H1 (cell line): Measurements from ENCODE around the gene OBSCN. TPM values are rescaled to one million over a fixed set of nuclear protein-coding genes. Genes with fewer than 3 reads are reported as not detected.

Source experiments
- CTCF ChIA-PET: fragments of 300-600 bp; sonication (Branson Sonifier 250); formaldehyde crosslinking; loops from one replicate; lab custom pipeline; 2021; ENCODE audit not compliant: partially characterized antibody; lab: Charles Lee
- POLR2A ChIA-PET: fragments of 300-600 bp; sonication (Branson Sonifier 250); formaldehyde crosslinking; loops from one replicate; lab custom pipeline; 2021; ENCODE audit warnings: inconsistent platforms; ENCODE audit not compliant: partially characterized antibody; lab: Charles Lee
- DNase-seq, 2 experiments: peaks; one replicate each; pipeline versions ENCODE4 v3.0.0 to v3.0.0-alpha.2; 2010 to 2022; ENCODE audit warnings: low spot score in 2 of 2, low read depth in 1 of 2, mixed read lengths in 1 of 2
- FAIRE-seq: peaks from 2 replicates; lab custom pipeline; 2011; peaks lifted over from hg19 to GRCh38; lab: Jason Lieb, UNC
- H2AFZ ChIP-seq: 2 replicates; pipeline ENCODE4 v1.8.1; 2012; ENCODE audit warnings: low read length, inconsistent platforms
- H2AK5ac ChIP-seq: 2 replicates; pipeline ENCODE4 v1.6.1; 2013; ENCODE audit warnings: low read depth, low read length
- H2BK120ac ChIP-seq: replicated peaks from 2 replicates; pipeline ENCODE3; 2013; ENCODE audit warnings: low read depth, low read length, inconsistent platforms
- H2BK12ac ChIP-seq: 2 replicates; pipeline ENCODE4 v1.6.1; 2013; ENCODE audit warnings: low read depth, low read length
- H2BK15ac ChIP-seq: 2 replicates; pipeline ENCODE4 v1.6.1; 2013; ENCODE audit warnings: low read length
- H2BK20ac ChIP-seq: 2 replicates; pipeline ENCODE4 v1.6.1; 2013; ENCODE audit warnings: low read length
- H2BK5ac ChIP-seq: 2 replicates; pipeline ENCODE4 v1.6.1; 2013; ENCODE audit warnings: low read depth, low read length
- H3K14ac ChIP-seq: 2 replicates; pipeline ENCODE4 v1.6.1; 2013; ENCODE audit warnings: inconsistent platforms; ENCODE audit not compliant: insufficient read length
- H3K18ac ChIP-seq: 2 replicates; pipeline ENCODE4 v1.6.1; 2013; ENCODE audit warnings: low read length; ENCODE audit errors: extremely low read depth
- H3K23ac ChIP-seq: 2 replicates; pipeline ENCODE4 v1.6.1; 2013; ENCODE audit warnings: inconsistent platforms; ENCODE audit not compliant: insufficient read length
- H3K23me2 ChIP-seq: 2 replicates; pipeline ENCODE4 v1.6.1; 2013; ENCODE audit warnings: low read depth, low read length
- H3K27ac ChIP-seq: 2 replicates; pipeline ENCODE4 v1.6.1; 2011; ENCODE audit warnings: low read depth, low read length, inconsistent platforms
- H3K27me3 ChIP-seq, 4 experiments: replicated peaks in 1 of 4; 1 replicate in 1 of 4; 2 replicates in 3 of 4; pipeline versions ENCODE4 v1.6.1 to v1.8.1; 2011 to 2013; ENCODE audit warnings: low read length in 3 of 4, mild to moderate bottlenecking in 3 of 4, inconsistent platforms in 2 of 4, mixed read lengths in 2 of 4, moderate library complexity in 1 of 4; ENCODE audit not compliant: control insufficient read depth in 3 of 4, insufficient read depth in 3 of 4; ENCODE audit errors: extremely low read depth in 1 of 4
- H3K36me3 ChIP-seq, 4 experiments: 2 replicates each; pipeline versions ENCODE4 v1.6.1 to v1.8.1; 2011 to 2013; ENCODE audit warnings: mild to moderate bottlenecking in 4 of 4, low read length in 3 of 4, moderate library complexity in 2 of 4, control low read depth in 1 of 4, inconsistent platforms in 1 of 4; ENCODE audit not compliant: insufficient read depth in 4 of 4, control insufficient read depth in 2 of 4
- H3K4ac ChIP-seq: replicated peaks from 2 replicates; pipeline ENCODE3; 2013; ENCODE audit warnings: low read length, low read depth, mixed read lengths, inconsistent platforms; ENCODE audit not compliant: insufficient read length
- H3K4me1 ChIP-seq, 4 experiments: replicated peaks in 1 of 4; 1 replicate in 1 of 4; 2 replicates in 3 of 4; pipeline versions ENCODE4 v1.6.1 to v1.8.1; 2011 to 2013; ENCODE audit warnings: low read length in 3 of 4, inconsistent platforms in 2 of 4, mixed read lengths in 1 of 4; ENCODE audit not compliant: insufficient read depth in 4 of 4, control insufficient read depth in 3 of 4
- H3K4me2 ChIP-seq, 2 experiments: 2 replicates each; pipeline versions ENCODE4 v1.6.1 to v1.8.1; 2011 to 2013; ENCODE audit warnings: low read depth in 2 of 2, low read length in 2 of 2, control low read depth in 1 of 2, inconsistent platforms in 1 of 2, mild to moderate bottlenecking in 1 of 2; ENCODE audit not compliant: insufficient read depth in 1 of 2
- H3K4me3 ChIP-seq, 4 experiments: fragments of 200-600, 300-600 bp in 1 of 4; sonication (generic), shearing (Covaris generic), sonication (Bioruptor Twin) in 1 of 4; 2 replicates each; pipeline versions ENCODE4 v1.5.1 to v1.8.1; 2011 to 2016; ENCODE audit warnings: low read length in 4 of 4, low read depth in 3 of 4, control low read depth in 2 of 4, inconsistent platforms in 2 of 4, mild to moderate bottlenecking in 2 of 4, mixed read lengths in 1 of 4, moderate library complexity in 1 of 4; ENCODE audit not compliant: insufficient read depth in 2 of 4; ENCODE audit errors: extremely low read depth in 1 of 4
- H3K56ac ChIP-seq: replicated peaks from 2 replicates; pipeline ENCODE3; 2013; ENCODE audit warnings: low read depth, mild to moderate bottlenecking, mixed read lengths, low read length, inconsistent platforms; ENCODE audit not compliant: insufficient read length
- H3K79me1 ChIP-seq: 2 replicates; pipeline ENCODE4 v1.6.1; 2013; ENCODE audit warnings: low read depth, low read length, control low read depth
- H3K79me2 ChIP-seq, 2 experiments: 2 replicates each; pipeline versions ENCODE4 v1.6.1 to v1.8.1; 2012 to 2013; ENCODE audit warnings: low read length in 2 of 2, mild to moderate bottlenecking in 2 of 2, inconsistent platforms in 1 of 2; ENCODE audit not compliant: insufficient read depth in 2 of 2, control insufficient read depth in 1 of 2
- H3K9ac ChIP-seq, 4 experiments: replicated peaks in 1 of 4; 1 replicate in 1 of 4; 2 replicates in 3 of 4; pipeline versions ENCODE4 v1.6.1 to v1.8.1; 2011 to 2013; ENCODE audit warnings: low read depth in 3 of 4, low read length in 3 of 4, control low read depth in 2 of 4, mild to moderate bottlenecking in 2 of 4, moderate library complexity in 2 of 4, inconsistent platforms in 1 of 4; ENCODE audit errors: extremely low read depth in 1 of 4
- H3K9me3 ChIP-seq, 2 experiments: 2 replicates each; pipeline versions ENCODE4 v1.6.1 to v1.8.1; 2012 to 2013; ENCODE audit warnings: mild to moderate bottlenecking in 2 of 2, moderate library complexity in 2 of 2, control low read depth in 1 of 2, inconsistent platforms in 1 of 2, low read depth in 1 of 2, low read length in 1 of 2, mixed read lengths in 1 of 2; ENCODE audit not compliant: insufficient read depth in 2 of 2
- H4K20me1 ChIP-seq, 2 experiments: replicated peaks in 1 of 2; 2 replicates each; pipeline versions ENCODE3 to v1.8.1; 2011 to 2013; ENCODE audit warnings: inconsistent platforms in 2 of 2, low read length in 2 of 2, mild to moderate bottlenecking in 1 of 2; ENCODE audit not compliant: insufficient read depth in 2 of 2, control insufficient read depth in 1 of 2
- H4K5ac ChIP-seq: 2 replicates; pipeline ENCODE4 v1.6.1; 2013; ENCODE audit warnings: low read length, low read depth, mixed read lengths, inconsistent platforms; ENCODE audit not compliant: insufficient read length
- H4K8ac ChIP-seq: 2 replicates; pipeline ENCODE4 v1.8.0; 2013; ENCODE audit warnings: mild to moderate bottlenecking, moderate library complexity, low read length, inconsistent platforms; ENCODE audit not compliant: insufficient read depth; ENCODE audit errors: extremely low read depth
- H4K91ac ChIP-seq: replicated peaks from 2 replicates; pipeline ENCODE3; 2013; ENCODE audit warnings: low read length, mixed read lengths, inconsistent platforms; ENCODE audit not compliant: insufficient read length
- CBX5 ChIP-seq: fragments of 300-800, 300-1000 bp; sonication (generic); IDR thresholded peaks from 2 replicates; pipeline ENCODE4 v1.7.1; 2016; ENCODE audit warnings: antibody characterized with exemption, low read length, low read depth
- CEBPB ChIP-seq: IDR thresholded peaks from 2 replicates; pipeline ENCODE4 v1.6.1; 2012; ENCODE audit warnings: low read depth, low read length
- CTCF ChIP-seq, 3 experiments: IDR thresholded peaks; 1 replicate in 2 of 3; 2 replicates in 1 of 3; pipeline versions ENCODE4 v1.5.1 to v1.6.1; 2011; ENCODE audit warnings: low read length in 3 of 3, mild to moderate bottlenecking in 3 of 3, inconsistent platforms in 2 of 3, low read depth in 1 of 3, moderate library complexity in 1 of 3; ENCODE audit not compliant: insufficient read depth in 1 of 3; ENCODE audit errors: control extremely low read depth in 1 of 3
- EGR1 ChIP-seq: IDR thresholded peaks from 2 replicates; pipeline ENCODE4 v1.6.1; 2011; ENCODE audit warnings: low read depth, low read length, borderline replicate concordance
- HDAC2 ChIP-seq, 2 experiments: fragments of 300-600 bp in 1 of 2; sonication (generic) in 1 of 2; IDR thresholded peaks; 2 replicates each; pipeline ENCODE4 v1.6.1; 2011 to 2012; ENCODE audit warnings: low read depth in 2 of 2, low read length in 2 of 2, mild to moderate bottlenecking in 2 of 2, moderate library complexity in 2 of 2, borderline replicate concordance in 1 of 2, inconsistent platforms in 1 of 2
- MAX ChIP-seq: IDR thresholded peaks from 2 replicates; pipeline ENCODE4 v1.6.1; 2012; ENCODE audit warnings: inconsistent platforms
- SAP30 ChIP-seq: fragments of 300-600 bp; sonication (generic); IDR thresholded peaks from 2 replicates; pipeline ENCODE4 v1.7.1; 2012; ENCODE audit warnings: low read length, moderate library complexity, mild to moderate bottlenecking, inconsistent platforms; ENCODE audit not compliant: insufficient read depth, insufficient replicate concordance
- TBP ChIP-seq: IDR thresholded peaks from 2 replicates; pipeline ENCODE4 v1.6.1; 2011; ENCODE audit warnings: low read depth, low read length, improper control_type of control experiment
- WGBS, 2 experiments: shearing (Covaris generic) in 1 of 2; methylation state at CpG; one replicate each; pipeline versions ENCODE4 v1.1.6 to v1.1.7; 2013 to 2015; ENCODE audit warnings: low lambda C conversion rate in 2 of 2, mixed read lengths in 2 of 2, inconsistent platforms in 1 of 2, low coverage in 1 of 2, missing lambda C conversion rate in 1 of 2; ENCODE audit not compliant: insufficient replicate concordance in 2 of 2, insufficient coverage in 1 of 2, insufficient read length in 1 of 2; ENCODE audit errors: extremely low coverage in 1 of 2, missing lambda C conversion rate in 1 of 2; 5-methylcytosine and 5-hydroxymethylcytosine counted together
- polyA plus RNA-seq, 7 experiments: library from polyadenylated mRNA; depleted of rRNA in 3 of 7; stranded (reverse) in 5 of 7; unstranded in 2 of 7; fragments of >200 nt in 5 of 7; fragments of 200-250 nt in 2 of 7; gene quantifications; 1 replicate in 5 of 7; 2 replicates in 1 of 7; 4 replicates in 1 of 7; pipeline versions ENCODE4 v1.2.1 to v1.2.3, GENCODE V29; 2011 to 2013; ENCODE audit warnings: missing spikeins in 2 of 7, mixed read lengths in 2 of 7
- total RNA-seq: library from RNA; stranded (reverse); fragmentation: NEBNext Ultra II Directional; extraction: Animal tissue kit (Norgen Biotek cat#: 25700); gene quantifications from 2 replicates; pipeline ENCODE4 v1.2.1, GENCODE V29; 2021

The OBSCN gene
- total and polyA plus RNA-seq, 2 of the 8 experiments (the other 6 are each of a cell fraction or from before 2014, with no cell fraction given), result 7.5 to 28.4 TPM

GRCh38 chr1:228180271-228180958 lies 27.4 kb upstream of the OBSCN start:
- no peaks in the 10 kb centered on the region; a peak in 1 of 7 replicates for H3K27me3 ChIP-seq
- no peaks in the 10 kb centered on the region for H3K36me3 ChIP-seq
- no peak overlapping the region for H4K5ac ChIP-seq
- no peak overlapping the region for H3K4me2 ChIP-seq
- H4K8ac ChIP-seq, result no peak overlapping the region
- H3K23me2 ChIP-seq, result no peaks in the 10 kb centered on the region
- FAIRE-seq (no peak), DNase-seq (no peak)
- no peaks in the 10 kb centered on the region for H3K4me1 ChIP-seq
- H4K91ac ChIP-seq, result no peak overlapping the region
- no peak overlapping the region for H2AFZ ChIP-seq
- no peak overlapping the region for H2BK12ac ChIP-seq
- no peaks in the 10 kb centered on the region for H3K9me3 ChIP-seq
- no peak overlapping the region for H3K4me3 ChIP-seq
- no peak overlapping the region for H3K23ac ChIP-seq
- no peaks in the 10 kb centered on the region for H3K79me2 ChIP-seq
- H2BK5ac ChIP-seq, result no peak overlapping the region
- no peak overlapping the region for H3K27ac ChIP-seq
- ChIA-PET POLR2A (no interaction called here), CTCF (interaction anchor here (0.6 to 3.2 kb wide), 13 partner anchors 8 to 178 kb away, joined by 3 to 14 read pairs (median 3); no protein-coding TSS in a partner anchor)
- 68% methylated on average over 4 of the region's 4 CpGs; no CpG with 5 or more reads in 1 of the 2 experiments for WGBS, 2 experiments
- no peak overlapping the region for H3K9ac ChIP-seq
- H3K14ac ChIP-seq, result no peak overlapping the region
- no peak overlapping the region for H2BK15ac ChIP-seq
- no peak overlapping the region for H3K4ac ChIP-seq
- H2BK120ac ChIP-seq, result no peak overlapping the region
- H2AK5ac ChIP-seq, result no peak overlapping the region
- peaks cover 0 to 1% of the 10 kb centered on the region in 2 experiments for H4K20me1 ChIP-seq
- no peak overlapping the region for H3K18ac ChIP-seq
- H3K79me1 ChIP-seq, result peaks cover 2% of the 10 kb centered on the region; the same call in 1 of the 2 replicates
- no peak overlapping the region for H3K56ac ChIP-seq
- TF ChIP-seq CBX5 (no peak), HDAC2 (IDR thresholded peaks at IDR 0.05; ENCODE audit: borderline replicate concordance in 1 of 2, low read depth in 2 of 2, low read length in 2 of 2) (no peak), CTCF (IDR thresholded peaks at IDR 0.05; ENCODE audit: control extremely low read depth in 1 of 3, insufficient read depth in 1 of 3, low read depth in 1 of 3, low read length in 3 of 3) (peak in 2 of 3 experiments; percentile 39 to 53; a peak in 3 of 4 replicates), CEBPB (no peak), EGR1 (no peak), SAP30 (no peak), MAX (no peak), TBP (no peak)
- H2BK20ac ChIP-seq, result no peak overlapping the region
